ENCODE results near the gene TP63. TPM values are rescaled to one million over a fixed set of nuclear protein-coding genes. Genes with fewer than 3 reads are reported as not detected.
"Not testable (repeated sequence)": the region's sequence is repeated elsewhere in the genome, so short reads cannot be mapped to it uniquely, and the experiment has no call there.

The TP63 gene
- total RNA-seq, 2 donors from 2014 or later: 0.24 to 0.30 TPM

- TF ChIP-seq CTCF (IDR thresholded peaks at IDR 0.05): no peak
- no peaks in the 10 kb centered on the region for H3K4me1 ChIP-seq
- no peaks in the 10 kb centered on the region for H3K36me3 ChIP-seq
- H3K4me3 ChIP-seq: no peak overlapping the region
- DNase-seq (ENCODE audit: low spot score): no peak
- H3K27ac ChIP-seq: no peak overlapping the region
- H3K9me3 ChIP-seq: peaks cover 0 to 12% of the 10 kb centered on the region in 2 donors
- H3K27me3 ChIP-seq: no peaks in the 10 kb centered on the region
These were observed 42.6 kb upstream of the TP63 start for GRCh38 chr3:189588475-189589178.

DNA sequence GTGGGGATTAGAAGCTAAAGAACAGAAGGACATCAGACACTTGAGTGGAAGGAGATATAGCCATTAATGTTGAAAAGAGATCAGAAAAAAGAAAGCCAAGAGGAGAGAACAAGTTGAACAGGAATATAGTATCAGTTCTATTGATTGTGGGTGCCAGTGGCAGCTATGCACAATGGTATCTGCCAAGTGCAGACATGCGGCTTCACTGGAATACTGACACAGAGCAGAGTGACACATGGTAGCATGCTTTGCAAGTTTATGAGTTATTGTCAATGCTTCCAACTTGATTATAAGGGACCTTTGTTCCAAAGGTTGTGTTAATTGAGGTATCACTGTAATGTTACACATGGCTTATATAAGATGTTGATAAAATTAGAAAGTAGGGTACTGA, 42.0 kb upstream of the TP63 start:
- Histone ChIP-seq H3K9me3 (peaks cover 0 to 12% of the 10 kb centered on the region in 2 donors), H3K27ac (no peak overlapping the region)
- no peak for DNase-seq (ENCODE audit: low spot score)

DNA sequence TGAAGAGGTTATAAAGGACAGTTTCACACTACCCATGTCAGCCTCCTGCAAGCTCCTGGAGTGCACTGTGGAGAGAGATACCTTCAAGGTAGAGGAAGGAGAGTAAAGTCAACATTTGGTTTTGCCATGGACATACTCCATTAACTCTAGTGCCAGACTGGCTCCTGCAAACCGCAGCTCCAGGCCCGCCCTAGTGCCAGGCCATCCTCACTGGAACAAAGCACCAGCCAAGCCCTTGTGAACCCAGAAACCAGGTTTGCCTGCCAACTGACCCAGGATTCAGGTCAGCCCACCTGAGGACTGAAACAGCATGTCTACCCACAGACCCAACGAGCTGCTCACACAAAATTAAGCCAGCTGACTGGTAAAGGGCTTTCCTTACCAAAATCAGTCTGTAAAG, 41.0 kb upstream of the TP63 start:
- Histone ChIP-seq H3K4me1 (no peaks in the 10 kb centered on the region), H3K27ac (no peak overlapping the region), H3K27me3 (no peaks in the 10 kb centered on the region), H3K36me3 (no peaks in the 10 kb centered on the region), H3K9me3 (peaks cover 0 to 12% of the 10 kb centered on the region in 2 donors), H3K4me3 (no peak overlapping the region)
- no peak for TF ChIP-seq CTCF (IDR thresholded peaks at IDR 0.05)
- DNase-seq (ENCODE audit: low spot score): no peak

More for the DNA sequence above, 42.0 kb upstream of the TP63 start:
- no peak for TF ChIP-seq CTCF (IDR thresholded peaks at IDR 0.05)
- Histone ChIP-seq H3K4me1 (no peaks in the 10 kb centered on the region), H3K36me3 (no peaks in the 10 kb centered on the region), H3K27me3 (no peaks in the 10 kb centered on the region), H3K4me3 (no peak overlapping the region)

- Histone ChIP-seq H3K4me1 (no peaks in the 10 kb centered on the region), H3K4me3 (no peak overlapping the region), H3K9me3 (peaks cover 0 to 12% of the 10 kb centered on the region in 2 donors), H3K36me3 (no peaks in the 10 kb centered on the region), H3K27me3 (no peaks in the 10 kb centered on the region), H3K27ac (no peak overlapping the region)
- no peak for DNase-seq (ENCODE audit: low spot score)
- TF ChIP-seq CTCF (IDR thresholded peaks at IDR 0.05): no peak
These were observed 37.6 kb upstream of the TP63 start for GRCh38 chr3:189593581-189593980.

- DNase-seq (ENCODE audit: low spot score); H3K27me3 ChIP-seq; H3K4me3 ChIP-seq; H3K4me1 ChIP-seq; H3K27ac ChIP-seq; H3K36me3 ChIP-seq: not testable (repeated sequence)
- peaks cover 0 to 12% of the 10 kb centered on the region in 2 donors for H3K9me3 ChIP-seq
These were observed 34.9 kb upstream of the TP63 start for GRCh38 chr3:189596078-189596979.

GRCh38 chr3:189597918-189598317, 33.3 kb upstream of the TP63 start:
- no peak for DNase-seq (ENCODE audit: low spot score)
- no peaks in the 10 kb centered on the region for H3K27me3 ChIP-seq
- no peak overlapping the region for H3K4me3 ChIP-seq
- no peak for TF ChIP-seq CTCF (IDR thresholded peaks at IDR 0.05)
- no peaks in the 10 kb centered on the region for H3K9me3 ChIP-seq
- no peaks in the 10 kb centered on the region for H3K4me1 ChIP-seq
- H3K27ac ChIP-seq: no peak overlapping the region
- H3K36me3 ChIP-seq: no peaks in the 10 kb centered on the region
